Endothelial cell of umbilical vein (primary cell): ENCODE measurements around the gene NPHS1. TPM values are rescaled to one million over a fixed set of nuclear protein-coding genes. Genes with fewer than 3 reads are reported as not detected.

ENCODE experiments used
- BruUV-seq: library from RNA; stranded (reverse); fragments of 400-500 nt; replicated peaks from 2 replicates; lab custom pipeline; 2021; lab: Mats Ljungman, UMichigan
- CTCF ChIA-PET: fragments of 300-600, 350-600 bp; sonication (Branson Sonifier 250); formaldehyde crosslinking; loops from one replicate; lab custom pipeline; 2021; ENCODE audit warnings: antibody characterized with exemption, inconsistent platforms; lab: Charles Lee
- POLR2A ChIA-PET: fragments of 300-600, 350-600 bp; sonication (Branson Sonifier 250); formaldehyde crosslinking; loops from one replicate; lab custom pipeline; 2021; ENCODE audit warnings: antibody characterized with exemption, inconsistent platforms; lab: Charles Lee
- DNase-seq: peaks from one replicate; pipeline ENCODE4 v3.0.0-alpha.2; 2011; ENCODE audit warnings: low read depth, low spot score
- FAIRE-seq: peaks from 2 replicates; lab custom pipeline; 2011; peaks lifted over from hg19 to GRCh38; lab: Jason Lieb, UNC
- H2AFZ ChIP-seq: 2 replicates; pipeline ENCODE4 v1.6.0; 2012; ENCODE audit warnings: low read depth, low read length, control low read depth, inconsistent platforms
- H3K27ac ChIP-seq: 2 replicates; pipeline ENCODE4 v1.5.1; 2011; ENCODE audit warnings: low read depth, mild to moderate bottlenecking, control low read depth, low read length, moderate library complexity; ENCODE audit not compliant: insufficient read depth
- H3K27me3 ChIP-seq, 2 experiments: 2 replicates each; pipeline versions ENCODE4 v1.6.0 to v1.6.1; 2011; ENCODE audit warnings: low read length in 2 of 2, mixed read lengths in 1 of 2; ENCODE audit not compliant: control insufficient read depth in 2 of 2, insufficient read depth in 2 of 2
- H3K36me3 ChIP-seq, 2 experiments: 2 replicates in 1 of 2; 3 replicates in 1 of 2; pipeline ENCODE4 v1.5.1; 2011; ENCODE audit warnings: low read length in 2 of 2, mild to moderate bottlenecking in 1 of 2, moderate library complexity in 1 of 2; ENCODE audit not compliant: control insufficient read depth in 2 of 2, insufficient read depth in 2 of 2; ENCODE audit errors: extremely low read depth in 1 of 2
- H3K4me1 ChIP-seq: 3 replicates; pipeline ENCODE4 v1.5.1; 2011; ENCODE audit warnings: mild to moderate bottlenecking, low read length; ENCODE audit not compliant: control insufficient read depth, insufficient read depth; ENCODE audit errors: extremely low read depth
- H3K4me2 ChIP-seq: 2 replicates; pipeline ENCODE4 v1.6.1; 2011; ENCODE audit warnings: low read length, control low read depth, mixed read lengths; ENCODE audit not compliant: insufficient read depth
- H3K4me3 ChIP-seq, 3 experiments: fragments of 200-600 bp in 1 of 3; sonication (generic), shearing (Covaris generic) in 1 of 3; replicated peaks in 1 of 3; 2 replicates each; pipeline ENCODE4 v1.5.1; 2011 to 2016; ENCODE audit warnings: control low read depth in 3 of 3, low read length in 3 of 3, mild to moderate bottlenecking in 2 of 3, inconsistent platforms in 1 of 3, low read depth in 1 of 3, moderate library complexity in 1 of 3; ENCODE audit not compliant: insufficient read depth in 1 of 3
- H3K79me2 ChIP-seq: 2 replicates; pipeline ENCODE4 v1.6.0; 2012; ENCODE audit warnings: low read length, inconsistent platforms; ENCODE audit not compliant: control insufficient read depth, insufficient read depth
- H3K9ac ChIP-seq: replicated peaks from 2 replicates; pipeline ENCODE3; 2011; ENCODE audit warnings: low read length, control low read depth; ENCODE audit not compliant: insufficient read depth; ENCODE audit errors: extremely low read depth
- H3K9me1 ChIP-seq: replicated peaks from 3 replicates; pipeline ENCODE4 v1.6.0; 2011; ENCODE audit warnings: mild to moderate bottlenecking, low read length; ENCODE audit not compliant: control insufficient read depth, insufficient read depth; ENCODE audit errors: extremely low read depth
- H3K9me3 ChIP-seq: replicated peaks from 2 replicates; pipeline ENCODE4 v1.5.1; 2012; ENCODE audit warnings: low read length, inconsistent platforms; ENCODE audit not compliant: control insufficient read depth, insufficient read depth
- H4K20me1 ChIP-seq: replicated peaks from 2 replicates; pipeline ENCODE3; 2011; ENCODE audit warnings: mild to moderate bottlenecking, low read length; ENCODE audit not compliant: control insufficient read depth, insufficient read depth; ENCODE audit errors: extremely low read depth
- CTCF ChIP-seq, 2 donors: IDR thresholded peaks; 1 replicate in 1 of 2; 2 replicates in 1 of 2; pipeline ENCODE4 v1.5.1; 2011; ENCODE audit warnings: low read length in 2 of 2, mild to moderate bottlenecking in 2 of 2, moderate library complexity in 2 of 2, control low read depth in 1 of 2, inconsistent platforms in 1 of 2, low read depth in 1 of 2; ENCODE audit not compliant: insufficient read depth in 1 of 2; ENCODE audit errors: extremely low read depth in 1 of 2
- EZH2 ChIP-seq: IDR thresholded peaks from 2 replicates; pipeline ENCODE4 v1.6.1; 2012; ENCODE audit warnings: borderline replicate concordance, low read depth, mild to moderate bottlenecking, moderate library complexity, low read length, inconsistent platforms; ENCODE audit not compliant: severe bottlenecking
- FOS ChIP-seq: IDR thresholded peaks from 2 replicates; pipeline ENCODE4 v1.6.1; 2011; ENCODE audit warnings: mild to moderate bottlenecking, low read length, moderate library complexity, borderline replicate concordance; ENCODE audit not compliant: insufficient read depth
- GATA2 ChIP-seq: IDR thresholded peaks from 2 replicates; pipeline ENCODE4 v1.7.0; 2011; ENCODE audit warnings: low read depth, mild to moderate bottlenecking, moderate library complexity, mixed read lengths, low read length; ENCODE audit not compliant: insufficient read length, insufficient read depth
- JUN ChIP-seq: IDR thresholded peaks from 2 replicates; pipeline ENCODE4 v1.6.1; 2011; ENCODE audit warnings: borderline replicate concordance, low read depth; ENCODE audit not compliant: insufficient read length, insufficient read depth
- MYC ChIP-seq: IDR thresholded peaks from one replicate; pipeline ENCODE4 v1.6.1; 2011; ENCODE audit warnings: mild to moderate bottlenecking, low read depth, low read length
- POLR2A ChIP-seq: IDR thresholded peaks from 2 replicates; pipeline ENCODE4 v1.6.1; 2012; ENCODE audit warnings: low read depth, mild to moderate bottlenecking, control low read depth, low read length
- POLR2AphosphoS5 ChIP-seq: IDR thresholded peaks from 2 replicates; pipeline ENCODE4 v1.6.1; 2012; ENCODE audit warnings: low read depth, mild to moderate bottlenecking, control low read depth, low read length, moderate library complexity; ENCODE audit not compliant: insufficient read depth
- dilution Hi-C: fragments of 300-500 bp; cut with MboI; formaldehyde crosslinking; loops from one replicate; pipeline ENCODE4 v1.15.0; 2019; ENCODE audit warnings: low sequenced_read_pairs; ENCODE audit not compliant: extremely low pct_ligation_motif_present
- intact Hi-C: fragments of 100-400 bp; cut with micrococcal nuclease; formaldehyde crosslinking; loops from one replicate; pipeline ENCODE4 v1.10.0; 2022
- polyA plus RNA-seq, 4 experiments: library from polyadenylated mRNA; depleted of rRNA in 3 of 4; stranded (reverse) in 3 of 4; unstranded in 1 of 4; fragments of >200 nt; gene quantifications; 2 replicates each; pipeline versions ENCODE4 v1.2.1 to v1.2.3, GENCODE V29; 2011 to 2012; ENCODE audit warnings: missing spikeins in 1 of 4
- total RNA-seq: library from RNA; stranded (reverse); gene quantifications from 2 replicates; pipeline ENCODE4 v1.2.3, GENCODE V29; 2021
- TF ChIP-seq, protein P1 (sequence below): IDR thresholded peaks from 2 replicates; pipeline ENCODE4 v1.6.1; 2011; ENCODE audit not compliant: insufficient read depth, insufficient read length

The NPHS1 gene
- total and polyA plus RNA-seq, 2 donors (not counting 3 experiments of a cell fraction or from before 2014, with no cell fraction given): not detected

DNA sequence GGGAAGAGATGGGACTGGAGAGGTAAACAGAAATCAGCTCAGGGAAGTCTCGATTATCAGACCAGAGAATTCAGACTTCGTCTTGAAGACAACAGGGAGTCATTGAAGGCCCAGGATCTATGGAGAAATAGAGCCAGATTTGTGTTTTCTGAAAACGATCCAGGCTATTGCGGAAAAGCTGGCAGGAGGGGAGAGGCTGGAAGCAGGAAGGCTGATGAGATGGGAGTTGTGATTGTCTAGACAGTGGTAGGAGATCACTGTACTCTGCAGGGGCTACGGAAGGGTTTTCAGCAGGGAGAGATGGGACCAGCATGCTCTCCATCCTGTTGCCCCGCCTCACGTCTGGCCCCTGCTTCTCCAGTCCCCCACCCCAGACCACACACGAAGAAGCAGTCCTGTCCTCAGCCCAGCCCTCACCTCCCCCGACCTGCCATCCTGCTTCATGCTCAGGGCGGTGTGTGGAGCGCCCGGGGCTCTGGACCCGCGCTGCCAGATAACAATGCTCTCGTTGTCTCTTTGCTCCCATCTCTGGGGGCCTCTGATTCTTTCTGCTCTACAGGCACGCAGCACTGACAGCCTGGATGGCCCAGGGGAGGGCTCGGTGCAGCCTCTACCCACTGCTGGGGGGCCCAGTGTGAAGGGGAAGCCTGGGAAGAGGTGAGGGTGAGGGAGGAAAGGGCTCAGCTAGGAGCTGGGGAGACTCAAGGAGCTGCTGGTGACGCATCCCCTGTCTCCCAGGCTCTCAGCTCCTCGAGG is 75.0 kb downstream of the NPHS1 start:
- no peak overlapping the region for H2AFZ ChIP-seq
- FAIRE-seq (no peak), DNase-seq (no peak)
- peaks cover 4% of the 10 kb centered on the region for H3K4me1 ChIP-seq
- no peak overlapping the region for H3K4me2 ChIP-seq
- peaks cover 0 to 4% of the 10 kb centered on the region in 2 experiments for H3K36me3 ChIP-seq
- no peak overlapping the region for H3K27ac ChIP-seq
- ChIA-PET POLR2A (no interaction called here), CTCF (interaction anchor here (1.1 kb wide), 1 partner anchor 14 kb away, joined by 3 read pairs; no protein-coding TSS in a partner anchor)
- no peaks in the 10 kb centered on the region for H4K20me1 ChIP-seq
- BruUV-seq: no TSS peak
- TF ChIP-seq GATA2 (no peak), FOS (no peak), POLR2AphosphoS5 (no peak), POLR2A (no peak), EZH2 (no peak), JUN (no peak), MYC (no peak), CTCF (IDR thresholded peaks at IDR 0.05; ENCODE audit: extremely low read depth in 1 of 2, insufficient read depth in 1 of 2, low read depth in 1 of 2, low read length in 2 of 2) (no peak)
- TF ChIP-seq, protein P1, sequence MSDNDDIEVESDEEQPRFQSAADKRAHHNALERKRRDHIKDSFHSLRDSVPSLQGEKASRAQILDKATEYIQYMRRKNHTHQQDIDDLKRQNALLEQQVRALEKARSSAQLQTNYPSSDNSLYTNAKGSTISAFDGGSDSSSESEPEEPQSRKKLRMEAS: no peak
- no peaks in the 10 kb centered on the region for H3K79me2 ChIP-seq
- no peaks in the 10 kb centered on the region for H3K9me1 ChIP-seq
- intact Hi-C loops: no loop called here
- H3K9me3 ChIP-seq: no peaks in the 10 kb centered on the region
- no peaks in the 10 kb centered on the region for H3K27me3 ChIP-seq
- dilution Hi-C loops: no loop called here
- H3K4me3 ChIP-seq: no peak overlapping the region
- H3K9ac ChIP-seq: no peak overlapping the region
